HG03460 (cell line): Measurements from ENCODE around the gene ADGRG3.

Experiments used
- ATAC-seq: cut with Tn5 transposase; IDR thresholded peaks from one replicate; pipeline ENCODE4 v1.9.1; 2021; ENCODE audit not compliant: unreplicated experiment

The ADGRG3 gene

GRCh38 chr16:57630407-57630797 lies 37.7 kb upstream of the ADGRG3 start:
- ATAC-seq: no peak

DNA sequence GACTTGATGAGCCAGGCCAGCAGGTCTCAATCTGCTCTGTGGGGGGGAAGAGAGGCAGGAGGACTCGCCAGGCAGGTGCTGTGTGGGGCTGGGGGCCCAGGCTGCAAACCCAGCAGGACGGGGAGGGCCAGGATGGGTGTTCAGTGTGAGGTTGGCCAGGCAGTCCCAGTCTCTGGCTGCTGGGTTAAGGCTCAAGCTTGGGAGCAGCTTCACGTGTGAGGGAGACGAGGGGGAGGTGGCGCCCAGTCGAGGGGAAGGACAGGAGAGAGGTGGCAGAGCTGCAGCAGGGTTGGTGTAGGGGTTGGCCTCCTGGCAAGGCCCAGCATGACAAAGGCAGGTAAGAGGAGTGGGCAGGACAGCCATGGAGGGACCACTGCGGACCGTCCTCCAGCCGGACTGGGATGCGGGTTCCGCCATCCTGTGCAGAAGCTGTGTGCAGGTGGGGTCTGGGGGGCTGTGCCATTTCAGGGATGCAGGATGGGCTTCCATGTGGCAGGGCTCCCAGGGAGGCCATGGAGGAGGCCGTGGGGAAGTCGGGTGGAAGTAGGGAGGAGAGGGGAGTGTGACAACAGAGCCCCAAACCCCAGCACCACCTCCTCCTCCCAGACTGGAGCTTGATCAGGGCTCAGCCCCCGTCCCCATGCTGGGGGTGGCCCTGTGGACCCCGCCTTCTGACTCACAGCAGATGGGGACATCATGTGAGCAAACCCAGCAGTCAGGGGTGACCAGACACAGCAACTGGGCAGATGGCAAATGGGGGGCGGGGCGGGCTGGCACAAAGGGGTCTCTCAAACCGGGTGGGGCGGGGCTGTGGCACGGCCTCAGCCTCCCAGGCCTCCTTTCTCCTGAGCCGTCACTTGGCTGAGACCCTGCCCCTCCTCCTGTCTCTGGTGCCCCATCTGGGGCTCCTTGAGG lies 36.9 kb upstream of the ADGRG3 start:
- ATAC-seq: no peak

DNA sequence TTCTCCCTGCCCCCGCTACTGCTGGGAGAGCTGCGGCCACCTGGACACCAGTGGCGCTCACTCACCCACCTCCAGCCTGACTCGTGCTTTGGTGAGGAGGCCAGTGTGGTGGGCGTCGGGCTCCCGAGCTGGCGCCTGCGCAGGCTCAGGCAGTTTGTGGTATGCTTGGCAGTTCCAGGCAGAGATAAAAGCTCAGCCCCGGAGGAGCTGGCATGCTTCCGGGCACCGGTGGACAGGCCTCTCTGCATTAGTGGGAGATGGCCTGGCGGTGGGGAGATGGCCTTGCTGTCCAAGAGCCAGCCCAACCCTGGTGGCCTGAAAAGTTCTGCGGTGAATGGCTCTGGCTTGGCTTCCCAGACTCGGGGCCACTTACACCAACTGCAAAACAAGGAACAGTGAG lies 35.5 kb upstream of the ADGRG3 start:
- ATAC-seq: no peak

DNA sequence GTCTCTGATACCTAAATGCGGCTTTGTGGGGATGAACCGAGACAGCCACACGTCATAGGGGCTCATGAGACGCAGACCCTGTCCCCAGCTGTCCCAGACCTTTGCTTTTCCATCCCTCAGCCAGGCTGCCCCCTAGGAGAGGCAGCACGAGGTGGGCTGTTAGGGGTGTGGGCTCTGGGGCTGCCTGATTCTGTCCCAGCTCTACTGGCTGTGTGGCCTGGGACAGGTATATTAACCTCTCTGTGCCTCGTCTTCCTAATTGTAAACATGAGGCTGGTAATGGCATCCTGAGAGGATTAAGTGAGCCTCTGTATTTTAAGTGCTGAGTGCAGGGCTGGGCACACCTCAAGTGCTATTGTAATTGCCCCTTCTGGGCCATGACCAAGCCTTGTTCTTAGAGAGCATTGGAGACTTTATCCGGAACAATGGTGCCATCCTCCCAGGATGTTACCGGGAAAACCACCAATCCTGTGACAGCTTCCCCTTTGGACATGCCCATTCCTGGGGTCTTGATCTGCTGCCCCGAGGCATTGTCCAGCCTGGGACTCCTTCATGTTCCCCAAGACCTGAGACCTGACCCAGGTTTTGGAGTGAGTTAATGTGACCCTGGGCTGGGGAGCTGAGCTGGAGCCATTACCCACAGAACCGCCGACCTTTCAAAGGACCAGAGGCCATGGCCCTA lies 34.6 kb upstream of the ADGRG3 start:
- no peak for ATAC-seq

GRCh38 chr16:57634171-57634570 lies 33.9 kb upstream of the ADGRG3 start:
- ATAC-seq: no peak

GRCh38 chr16:57635266-57636097 lies 32.6 kb upstream of the ADGRG3 start:
- no peak for ATAC-seq

- ATAC-seq: no peak
Measured at GRCh38 chr16:57636184-57636583, 31.9 kb upstream of the ADGRG3 start.

DNA sequence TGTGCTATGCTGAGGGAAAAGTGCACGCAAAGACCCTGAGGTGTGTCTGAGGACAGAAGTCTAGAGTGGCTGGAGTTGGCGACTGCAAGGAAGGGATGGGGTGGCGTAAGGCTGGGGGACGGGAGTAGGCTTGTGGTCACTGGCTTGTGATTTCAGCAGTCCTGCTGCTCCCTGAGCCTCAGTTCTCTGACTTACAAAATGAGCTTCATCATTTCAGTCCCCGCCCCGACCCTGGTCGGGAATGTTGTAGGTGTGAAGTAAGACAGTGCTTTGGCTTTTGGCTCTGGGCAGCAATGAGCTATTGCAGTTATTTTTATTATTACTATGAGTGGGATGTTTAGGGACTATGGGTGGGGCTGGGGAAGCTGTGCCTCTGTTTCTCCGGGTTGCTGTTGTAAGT lies 31.1 kb upstream of the ADGRG3 start:
- no peak for ATAC-seq

DNA sequence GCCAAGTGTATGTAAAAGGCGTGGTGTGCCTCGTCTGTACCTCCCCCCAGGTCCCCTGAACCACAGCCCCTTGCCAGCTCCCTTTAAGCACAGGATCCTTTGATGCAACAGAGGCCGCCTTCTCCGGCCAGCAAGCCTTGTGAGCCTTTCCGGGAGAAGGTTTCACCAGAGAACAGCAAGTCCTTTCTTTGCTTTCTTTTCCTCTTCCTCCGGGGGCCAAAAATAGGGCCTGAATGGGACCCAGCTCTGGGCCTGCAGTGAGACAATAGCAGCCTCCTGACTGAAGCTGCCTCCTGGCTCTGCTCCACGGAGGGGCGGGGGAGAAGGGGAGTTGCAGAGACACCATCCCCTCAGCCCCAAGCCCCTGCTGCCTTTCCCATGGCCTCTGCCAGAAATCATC lies 30.7 kb upstream of the ADGRG3 start:
- ATAC-seq: no peak

DNA sequence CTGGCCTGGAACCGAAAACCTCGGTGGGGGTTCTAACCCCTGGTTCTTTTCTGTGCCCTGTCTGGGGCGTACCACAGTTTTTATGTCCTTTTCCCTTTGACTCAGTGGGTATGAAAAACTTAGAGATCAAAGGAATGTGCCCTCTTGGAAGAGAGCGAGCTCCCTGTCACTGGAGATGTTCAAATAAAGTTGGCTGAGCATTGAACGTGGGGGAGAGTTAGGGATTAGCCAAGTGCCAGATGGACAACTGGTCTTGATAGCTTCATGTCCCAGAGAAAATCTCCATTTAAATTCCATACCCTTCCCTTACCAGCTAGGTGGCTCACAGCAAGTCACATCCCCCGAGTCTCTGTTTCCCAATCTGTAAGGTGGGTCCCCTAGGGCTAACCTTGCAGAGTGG lies 30.1 kb upstream of the ADGRG3 start:
- ATAC-seq: no peak

- no peak for ATAC-seq
Measured at GRCh38 chr16:57638381-57638780, 29.7 kb upstream of the ADGRG3 start.

DNA sequence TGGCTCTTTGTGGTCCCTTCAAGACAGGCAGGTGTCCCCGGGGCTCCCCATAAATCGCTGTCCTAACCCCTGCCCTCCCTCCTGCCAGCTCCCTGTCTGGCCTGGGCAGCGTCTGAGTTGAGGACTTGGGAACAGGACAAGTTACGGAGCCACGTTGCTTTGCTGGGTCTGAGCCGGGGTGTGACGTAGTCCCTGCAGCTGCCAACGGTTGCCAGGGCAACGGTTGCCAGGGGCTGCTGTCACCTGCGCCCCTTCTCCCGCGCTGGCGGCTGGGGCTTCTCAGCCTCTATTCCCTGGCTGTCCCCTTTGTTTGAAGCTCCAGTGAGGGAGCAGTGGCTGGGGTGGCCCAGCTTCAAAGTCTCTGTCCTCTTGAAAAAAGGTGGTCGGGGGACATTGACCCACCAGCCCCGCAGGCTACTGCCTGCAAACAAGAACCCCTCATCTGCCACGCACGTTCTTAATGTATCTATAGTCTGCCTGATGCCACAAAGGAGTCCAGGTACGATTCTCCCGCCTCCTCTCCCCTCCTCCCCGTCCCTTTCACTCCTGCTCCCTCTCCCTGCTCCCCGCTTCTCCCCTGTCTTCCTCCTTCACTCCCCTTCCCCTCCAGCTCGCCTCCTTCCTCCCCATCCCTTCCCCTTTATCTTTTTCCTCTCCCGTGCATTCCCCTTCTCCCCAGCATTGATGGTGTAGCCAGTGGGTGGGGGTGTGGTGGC lies 28.8 kb upstream of the ADGRG3 start:
- no peak for ATAC-seq

GRCh38 chr16:57640185-57640584 lies 27.9 kb upstream of the ADGRG3 start:
- ATAC-seq: no peak

- no peak for ATAC-seq
Measured at GRCh38 chr16:57640612-57641011, 27.5 kb upstream of the ADGRG3 start.

- ATAC-seq: no peak
Measured at GRCh38 chr16:57642160-57643135, 25.7 kb upstream of the ADGRG3 start.

DNA sequence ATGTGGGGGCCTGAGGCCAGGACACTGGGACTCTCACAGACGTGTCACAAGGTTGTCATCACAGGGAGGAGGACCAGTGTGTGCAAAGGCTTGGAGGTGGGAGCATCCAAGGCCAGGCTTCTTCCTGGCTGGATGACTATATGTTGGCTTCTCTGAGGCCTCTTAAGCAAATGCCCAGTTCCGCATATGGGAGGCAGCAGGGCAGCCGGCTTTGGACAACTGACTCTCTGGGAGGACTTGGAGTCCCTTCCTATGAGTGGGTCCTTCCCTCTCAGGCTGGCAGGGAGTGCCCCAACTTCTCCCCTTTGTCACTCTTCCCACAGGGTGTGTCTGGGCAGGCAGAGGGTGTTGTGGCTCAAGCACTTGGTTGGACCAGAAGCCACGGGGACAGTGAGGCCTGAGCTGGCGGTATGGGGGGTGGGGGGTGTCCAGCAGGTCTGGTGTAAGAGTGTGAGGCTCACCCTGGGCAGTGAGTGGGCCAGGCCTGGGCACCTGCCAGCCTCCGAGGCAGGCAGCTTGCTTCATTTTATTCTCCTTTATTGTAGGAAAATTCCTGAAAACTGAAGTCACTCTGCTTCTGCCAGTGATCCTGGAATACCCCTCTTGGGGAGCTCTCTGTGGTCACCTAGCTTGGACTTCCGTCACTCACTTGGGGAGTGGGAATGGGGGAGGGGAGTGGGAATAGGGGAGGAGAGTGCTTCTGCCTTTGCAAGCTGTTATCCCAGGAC lies 24.8 kb upstream of the ADGRG3 start:
- no peak for ATAC-seq

DNA sequence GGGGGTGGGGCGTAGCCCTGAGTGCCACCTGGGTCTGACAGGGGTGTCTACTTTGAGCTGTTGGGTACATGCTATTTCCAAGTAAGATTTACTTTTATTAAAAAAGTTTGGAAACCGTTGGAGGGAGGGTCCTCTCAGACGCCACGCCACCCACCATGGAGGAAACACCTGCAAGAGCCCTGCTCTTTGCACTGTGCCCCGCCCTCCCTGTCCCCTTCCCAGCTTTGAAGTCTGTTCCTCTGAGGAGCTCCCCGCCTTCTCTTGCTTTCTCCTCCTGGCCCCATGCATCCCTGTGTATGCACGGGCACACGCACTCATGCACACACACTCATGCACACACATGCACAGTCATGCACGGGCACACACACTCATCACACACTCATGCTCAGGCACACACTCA lies 24.2 kb upstream of the ADGRG3 start:
- no peak for ATAC-seq

- ATAC-seq: no peak
Measured at GRCh38 chr16:57644383-57645014, 23.6 kb upstream of the ADGRG3 start.

DNA sequence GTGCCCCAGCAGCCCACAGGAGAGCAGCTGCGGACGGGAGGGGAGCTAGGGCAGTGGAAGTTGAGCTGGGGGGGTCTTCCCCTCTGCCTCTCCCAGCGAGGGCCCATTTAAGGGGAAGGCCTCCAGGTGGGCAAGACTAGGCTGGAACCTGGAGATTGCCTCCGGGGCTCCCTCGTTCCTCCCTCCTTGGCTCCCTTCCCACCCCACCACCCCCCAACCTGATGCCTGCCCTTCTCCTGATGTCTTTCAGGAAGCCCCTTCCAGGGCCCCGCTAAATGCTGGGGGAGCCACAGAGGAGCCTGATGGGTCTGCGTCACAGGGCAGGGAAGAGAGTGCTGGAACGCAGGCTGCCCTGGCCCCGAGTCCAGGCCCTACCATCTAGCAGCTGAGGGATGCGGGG lies 22.9 kb upstream of the ADGRG3 start:
- no peak for ATAC-seq
